Testis (tissue), 2 donors: ENCODE results near the gene SMAGP.

Experiments
- POLR2A ChIP-seq: fragments of 450-650 bp; IDR thresholded peaks from one replicate; pipeline ENCODE4 v1.6.1; 2017; ENCODE audit warnings: antibody characterized with exemption, mild to moderate bottlenecking, moderate library complexity
- TF ChIP-seq, protein P1 (sequence below), 3 experiments: fragments of 450-650 bp in 2 of 3; fragments of 200-600 bp in 1 of 3; sonication (generic) in 1 of 3; IDR thresholded peaks; one replicate each; pipeline ENCODE4 v1.5.1; 2016 to 2019; ENCODE audit warnings: antibody characterized with exemption in 3 of 3, mild to moderate bottlenecking in 2 of 3, moderate library complexity in 1 of 3

DNA sequence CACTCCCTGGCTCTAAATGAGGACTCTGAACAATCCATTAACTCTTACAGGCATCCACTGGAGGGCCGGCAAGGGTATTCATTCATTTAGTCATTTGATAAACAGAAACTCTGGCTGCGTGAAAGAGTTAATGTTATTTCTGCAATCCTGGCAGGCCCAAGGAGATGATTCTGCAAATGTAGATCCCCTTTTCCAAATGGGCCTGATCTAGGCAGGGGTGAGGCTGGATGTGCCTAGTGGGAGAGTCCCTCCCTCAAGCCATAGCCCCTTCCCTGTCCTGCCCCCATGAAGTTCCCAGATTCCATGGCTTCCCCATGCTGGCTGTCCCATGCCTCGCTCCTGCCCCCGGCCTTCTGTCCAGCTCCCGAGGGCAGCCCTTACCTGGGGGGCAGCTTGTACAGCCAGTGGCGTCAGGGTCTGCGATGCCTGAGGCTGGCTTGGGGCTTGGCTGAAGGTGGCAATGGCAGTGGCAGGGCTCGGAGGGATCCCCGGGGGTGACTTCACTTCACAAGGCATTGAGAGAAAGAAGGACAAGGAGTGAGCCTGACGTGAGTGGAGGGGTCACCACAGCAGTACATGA, 70.8 kb downstream of the SMAGP start:
- TF ChIP-seq, protein P1, sequence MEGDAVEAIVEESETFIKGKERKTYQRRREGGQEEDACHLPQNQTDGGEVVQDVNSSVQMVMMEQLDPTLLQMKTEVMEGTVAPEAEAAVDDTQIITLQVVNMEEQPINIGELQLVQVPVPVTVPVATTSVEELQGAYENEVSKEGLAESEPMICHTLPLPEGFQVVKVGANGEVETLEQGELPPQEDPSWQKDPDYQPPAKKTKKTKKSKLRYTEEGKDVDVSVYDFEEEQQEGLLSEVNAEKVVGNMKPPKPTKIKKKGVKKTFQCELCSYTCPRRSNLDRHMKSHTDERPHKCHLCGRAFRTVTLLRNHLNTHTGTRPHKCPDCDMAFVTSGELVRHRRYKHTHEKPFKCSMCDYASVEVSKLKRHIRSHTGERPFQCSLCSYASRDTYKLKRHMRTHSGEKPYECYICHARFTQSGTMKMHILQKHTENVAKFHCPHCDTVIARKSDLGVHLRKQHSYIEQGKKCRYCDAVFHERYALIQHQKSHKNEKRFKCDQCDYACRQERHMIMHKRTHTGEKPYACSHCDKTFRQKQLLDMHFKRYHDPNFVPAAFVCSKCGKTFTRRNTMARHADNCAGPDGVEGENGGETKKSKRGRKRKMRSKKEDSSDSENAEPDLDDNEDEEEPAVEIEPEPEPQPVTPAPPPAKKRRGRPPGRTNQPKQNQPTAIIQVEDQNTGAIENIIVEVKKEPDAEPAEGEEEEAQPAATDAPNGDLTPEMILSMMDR (IDR thresholded peaks at IDR 0.05): no peak
- TF ChIP-seq POLR2A: no peak
